ENCODE data around the gene TRAPPC10. TPM values are rescaled to one million over a fixed set of nuclear protein-coding genes. Genes with fewer than 3 reads are reported as not detected.

The TRAPPC10 gene
- total RNA-seq, 2 donors from 2014 or later, result 46.6 to 50.2 TPM

GRCh38 chr21:44024887-44025353 is 12.8 kb downstream of the TRAPPC10 start:
- H3K9ac ChIP-seq (ENCODE audit: low read depth in 2 of 2, low read length in 2 of 2), result no peak overlapping the region
- H3K4me1 ChIP-seq, result no peaks in the 10 kb centered on the region
- peak overlapping the region; percentile 24 for H3K27ac ChIP-seq
- TF ChIP-seq CTCF (IDR thresholded peaks at IDR 0.05), result no peak
- intact Hi-C loops (cut with DNase I), result no loop called here
- no peaks in the 10 kb centered on the region for H3K9me3 ChIP-seq
- DNase-seq, result no peak
- no peak overlapping the region for H3K4me3 ChIP-seq
- H3K27me3 ChIP-seq, result no peaks in the 10 kb centered on the region
- H3K36me3 ChIP-seq, result no peaks in the 10 kb centered on the region

GRCh38 chr21:44027607-44028286 is 15.6 kb downstream of the TRAPPC10 start:
- intact Hi-C loops (cut with DNase I), result no loop called here
- TF ChIP-seq CTCF (IDR thresholded peaks at IDR 0.05), result no peak
- Histone ChIP-seq H3K9me3 (no peaks in the 10 kb centered on the region), H3K27me3 (no peaks in the 10 kb centered on the region), H3K4me3 (no peak overlapping the region), H3K27ac (no peak overlapping the region), H3K4me1 (no peaks in the 10 kb centered on the region), H3K36me3 (peaks cover 3% of the 10 kb centered on the region), H3K9ac (ENCODE audit: low read depth in 2 of 2, low read length in 2 of 2) (no peak overlapping the region)
- no peak for DNase-seq

- intact Hi-C loops (cut with DNase I), result no loop called here
- no peak for DNase-seq
- Histone ChIP-seq H3K27ac (no peak overlapping the region), H3K9me3 (no peaks in the 10 kb centered on the region), H3K27me3 (no peaks in the 10 kb centered on the region), H3K4me3 (no peak overlapping the region), H3K36me3 (peaks cover 5% of the 10 kb centered on the region), H3K9ac (ENCODE audit: low read depth in 2 of 2, low read length in 2 of 2) (no peak overlapping the region), H3K4me1 (no peaks in the 10 kb centered on the region)
- no peak for TF ChIP-seq CTCF (IDR thresholded peaks at IDR 0.05)
These were observed 16.2 kb downstream of the TRAPPC10 start for GRCh38 chr21:44028287-44028659.

GRCh38 chr21:44029460-44030087 is 17.5 kb downstream of the TRAPPC10 start:
- no peak for DNase-seq
- no peaks in the 10 kb centered on the region for H3K4me1 ChIP-seq
- no peak overlapping the region for H3K27ac ChIP-seq
- no peaks in the 10 kb centered on the region for H3K27me3 ChIP-seq
- H3K9me3 ChIP-seq, result no peaks in the 10 kb centered on the region
- peaks cover 6% of the 10 kb centered on the region for H3K36me3 ChIP-seq
- no peak overlapping the region for H3K9ac ChIP-seq (ENCODE audit: low read depth in 2 of 2, low read length in 2 of 2)
- no peak for TF ChIP-seq CTCF (IDR thresholded peaks at IDR 0.05)
- intact Hi-C loops (cut with DNase I), result no loop called here
- no peak overlapping the region for H3K4me3 ChIP-seq

GRCh38 chr21:44035244-44035643 is 23.1 kb downstream of the TRAPPC10 start:
- no peak overlapping the region for H3K9ac ChIP-seq (ENCODE audit: low read depth in 2 of 2, low read length in 2 of 2)
- peaks cover 20% of the 10 kb centered on the region for H3K36me3 ChIP-seq
- no peak overlapping the region for H3K27ac ChIP-seq
- H3K4me1 ChIP-seq, result no peaks in the 10 kb centered on the region
- no peak for DNase-seq
- H3K4me3 ChIP-seq, result no peak overlapping the region
- no peak for TF ChIP-seq CTCF (IDR thresholded peaks at IDR 0.05)
- H3K9me3 ChIP-seq, result no peaks in the 10 kb centered on the region
- H3K27me3 ChIP-seq, result no peaks in the 10 kb centered on the region
- intact Hi-C loops (cut with DNase I), result no loop called here
